Esophagus squamous epithelium (tissue), 5 donors: ENCODE measurements around the gene KRTAP12-3. TPM values are rescaled to one million over a fixed set of nuclear protein-coding genes. Genes with fewer than 3 reads are reported as not detected.

ENCODE experiments used
- DNase-seq: peaks from one replicate; lab custom pipeline; 2025; lab: John Stamatoyannopoulos, UW
- H3K27ac ChIP-seq, 4 donors: fragments of 200-600 bp; sonication (generic); one replicate each; pipeline ENCODE4 v1.5.1; 2016 to 2019; ENCODE audit warnings: mild to moderate bottlenecking in 1 of 4
- H3K27me3 ChIP-seq, 4 donors: fragments of 200-600 bp; sonication (generic); 1 replicate in 3 of 4; 2 replicates in 1 of 4; pipeline versions ENCODE4 v1.5.1 to v1.6.0; 2017 to 2021; ENCODE audit warnings: antibody characterized with exemption in 1 of 4
- H3K36me3 ChIP-seq, 3 donors: fragments of 200-600 bp; sonication (generic); one replicate each; pipeline ENCODE4 v1.5.1; 2016 to 2019
- H3K4me1 ChIP-seq, 3 donors: fragments of 200-600 bp; sonication (generic); one replicate each; pipeline ENCODE4 v1.5.1; 2017 to 2019
- H3K4me3 ChIP-seq, 4 donors: fragments of 200-600 bp; sonication (generic); 1 replicate in 3 of 4; 2 replicates in 1 of 4; pipeline ENCODE4 v1.5.1; 2016 to 2019; ENCODE audit warnings: mild to moderate bottlenecking in 2 of 4, moderate library complexity in 1 of 4
- H3K9me3 ChIP-seq, 3 donors: fragments of 200-600 bp; sonication (generic); one replicate each; pipeline ENCODE4 v1.5.1; 2016 to 2019
- POLR2A ChIP-seq, 4 donors: fragments of 450-650 bp; IDR thresholded peaks; one replicate each; pipeline ENCODE4 v1.6.1; 2017; ENCODE audit warnings: antibody characterized with exemption in 4 of 4, mild to moderate bottlenecking in 4 of 4, moderate library complexity in 3 of 4
- WGBS, 2 donors: methylation state at CpG; one replicate each; pipeline ENCODE4 v1.1.5; 2018; 5-methylcytosine and 5-hydroxymethylcytosine counted together
- intact Hi-C: fragments of 100-400 bp; cut with DNase I; formaldehyde crosslinking; loops from one replicate; pipeline ENCODE4 v1.15.0; 2022
- total RNA-seq, 4 donors: library from RNA; depleted of rRNA; stranded (reverse); fragments of >200 nt; gene quantifications; one replicate each; pipeline ENCODE4 v1.1.0, GENCODE V29; 2016
- TF ChIP-seq, protein P1 (sequence below), 6 experiments: fragments of 450-650 bp in 4 of 6; fragments of 200-600 bp in 2 of 6; sonication (generic) in 2 of 6; IDR thresholded peaks; one replicate each; pipeline ENCODE4 v1.5.1; 2016 to 2019; ENCODE audit warnings: antibody characterized with exemption in 6 of 6, mild to moderate bottlenecking in 4 of 6, moderate library complexity in 4 of 6
- donor health status: DM: yes; HTN: yes; CAD: no.

Gene KRTAP12-3
- total RNA-seq, 4 donors from 2014 or later = not detected

GRCh38 chr21:44653656-44654575 lies 3.8 kb upstream of the KRTAP12-3 start:
- 74 to 85% methylated on average over 12 to 15 of the region's 17 CpGs for WGBS, 2 donors
- no peak for DNase-seq
- H3K9me3 ChIP-seq = peaks cover 0 to 8% (median 0%) of the 10 kb centered on the region in 3 donors
- no peak overlapping the region for H3K4me3 ChIP-seq
- peaks cover 0 to 43% (median 0%) of the 10 kb centered on the region in 4 donors for H3K27me3 ChIP-seq
- no peaks in the 10 kb centered on the region for H3K4me1 ChIP-seq
- H3K36me3 ChIP-seq = no peaks in the 10 kb centered on the region
- TF ChIP-seq, protein P1, sequence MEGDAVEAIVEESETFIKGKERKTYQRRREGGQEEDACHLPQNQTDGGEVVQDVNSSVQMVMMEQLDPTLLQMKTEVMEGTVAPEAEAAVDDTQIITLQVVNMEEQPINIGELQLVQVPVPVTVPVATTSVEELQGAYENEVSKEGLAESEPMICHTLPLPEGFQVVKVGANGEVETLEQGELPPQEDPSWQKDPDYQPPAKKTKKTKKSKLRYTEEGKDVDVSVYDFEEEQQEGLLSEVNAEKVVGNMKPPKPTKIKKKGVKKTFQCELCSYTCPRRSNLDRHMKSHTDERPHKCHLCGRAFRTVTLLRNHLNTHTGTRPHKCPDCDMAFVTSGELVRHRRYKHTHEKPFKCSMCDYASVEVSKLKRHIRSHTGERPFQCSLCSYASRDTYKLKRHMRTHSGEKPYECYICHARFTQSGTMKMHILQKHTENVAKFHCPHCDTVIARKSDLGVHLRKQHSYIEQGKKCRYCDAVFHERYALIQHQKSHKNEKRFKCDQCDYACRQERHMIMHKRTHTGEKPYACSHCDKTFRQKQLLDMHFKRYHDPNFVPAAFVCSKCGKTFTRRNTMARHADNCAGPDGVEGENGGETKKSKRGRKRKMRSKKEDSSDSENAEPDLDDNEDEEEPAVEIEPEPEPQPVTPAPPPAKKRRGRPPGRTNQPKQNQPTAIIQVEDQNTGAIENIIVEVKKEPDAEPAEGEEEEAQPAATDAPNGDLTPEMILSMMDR (IDR thresholded peaks at IDR 0.05) = no peak
- no peak for TF ChIP-seq POLR2A (IDR thresholded peaks at IDR 0.05)
- intact Hi-C loops = no loop called here
- peak overlapping the region in 1 of 4 donors; percentile 6 for H3K27ac ChIP-seq

DNA sequence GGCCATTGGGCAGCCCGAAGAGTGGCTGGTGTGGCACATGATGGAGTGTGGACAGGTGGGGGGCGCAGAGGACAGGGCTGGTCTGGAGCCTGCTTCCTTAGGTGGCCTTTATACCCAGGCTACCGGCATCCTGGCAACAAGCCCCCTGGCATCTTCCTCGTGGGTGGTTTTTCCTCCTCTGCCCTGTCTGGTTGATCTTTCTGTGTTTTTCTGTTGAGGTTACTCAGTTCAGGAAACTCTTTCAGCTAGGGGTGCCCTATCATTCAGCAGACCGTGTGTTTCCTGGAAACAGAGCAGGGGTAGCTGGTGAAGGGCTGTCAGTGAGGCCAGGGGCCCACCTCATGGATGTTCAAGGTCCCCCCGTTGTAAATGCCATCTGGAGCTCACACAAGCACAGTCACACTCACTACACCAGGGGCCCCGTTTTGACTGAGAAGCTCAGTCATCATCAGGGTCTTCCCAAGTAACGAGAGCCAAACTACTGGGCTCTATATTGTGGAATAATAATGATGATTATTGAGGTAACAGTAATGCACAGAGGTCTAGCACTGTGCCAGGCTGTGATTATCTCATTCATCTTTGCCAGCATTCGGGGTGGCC lies 3.1 kb upstream of the KRTAP12-3 start, which contains the start of gene KRTAP12-4:
Gene KRTAP12-4, minus strand, starts transcription at position 84 of the 600 bp plus-strand sequence. Its CDS starts 45 bp downstream, at position 39.
- no peak for TF ChIP-seq POLR2A (IDR thresholded peaks at IDR 0.05)
- TF ChIP-seq, protein P1 (IDR thresholded peaks at IDR 0.05) = no peak
- no peaks in the 10 kb centered on the region for H3K36me3 ChIP-seq
- H3K9me3 ChIP-seq = peaks cover 0 to 8% (median 0%) of the 10 kb centered on the region in 3 donors
- no peak for DNase-seq
- H3K27ac ChIP-seq = peak within 1 kb of the TSS in 1 of 4 donors; percentile 6
- 47 to 57% methylated on average over 9 of the region's 9 CpGs for WGBS, 2 donors
- peaks cover 0 to 45% (median 0%) of the 10 kb centered on the region in 4 donors for H3K27me3 ChIP-seq
- H3K4me3 ChIP-seq = no peak within 1 kb of the TSS
- intact Hi-C loops = no loop called here
- H3K4me1 ChIP-seq = no peaks in the 10 kb centered on the region

GRCh38 chr21:44656868-44657267 lies 864 bp upstream of the KRTAP12-3 start:
- H3K4me3 ChIP-seq = no peak overlapping the region
- no peaks in the 10 kb centered on the region for H3K36me3 ChIP-seq
- peaks cover 0 to 39% (median 0%) of the 10 kb centered on the region in 4 donors for H3K27me3 ChIP-seq
- no peak for TF ChIP-seq POLR2A (IDR thresholded peaks at IDR 0.05)
- TF ChIP-seq, protein P1 (IDR thresholded peaks at IDR 0.05) = no peak
- no peak for DNase-seq
- WGBS, 2 donors = 25 to 53% methylated on average over 1 of the region's 1 CpG
- intact Hi-C loops = no loop called here
- peaks cover 0 to 8% (median 0%) of the 10 kb centered on the region in 3 donors for H3K9me3 ChIP-seq
- peak overlapping the region in 1 of 4 donors; percentile 31 for H3K27ac ChIP-seq
- H3K4me1 ChIP-seq = no peaks in the 10 kb centered on the region

GRCh38 chr21:44658541-44658910 lies 794 bp downstream of the KRTAP12-3 start:
- 82 to 85% methylated on average over 1 to 5 of the region's 5 CpGs for WGBS, 2 donors
- Histone ChIP-seq H3K27me3 (peaks cover 0 to 36% (median 0%) of the 10 kb centered on the region in 4 donors), H3K9me3 (peaks cover 0 to 8% (median 0%) of the 10 kb centered on the region in 3 donors), H3K27ac (peak overlapping the region in 1 of 4 donors; percentile 57), H3K36me3 (no peaks in the 10 kb centered on the region), H3K4me1 (no peaks in the 10 kb centered on the region), H3K4me3 (no peak overlapping the region)
- intact Hi-C loops = no loop called here
- TF ChIP-seq, protein P1 (IDR thresholded peaks at IDR 0.05) = no peak
- no peak for TF ChIP-seq POLR2A (IDR thresholded peaks at IDR 0.05)
- DNase-seq = no peak
